ENCODE data around the gene ARID5B.

The ARID5B gene

GRCh38 chr10:62130948-62131347 lies 229.4 kb downstream of the ARID5B start:
- no peak overlapping the region for H3K27ac ChIP-seq
- no peaks in the 10 kb centered on the region for H3K4me1 ChIP-seq (ENCODE audit: low read depth, poor library complexity, severe bottlenecking)
- no peaks in the 10 kb centered on the region for H3K36me3 ChIP-seq (ENCODE audit: insufficient read depth)
- no peaks in the 10 kb centered on the region for H3K79me2 ChIP-seq (ENCODE audit: insufficient read depth, low read depth)
- no peaks in the 10 kb centered on the region for H4K20me1 ChIP-seq (ENCODE audit: insufficient read depth)
- TF ChIP-seq, protein P1, sequence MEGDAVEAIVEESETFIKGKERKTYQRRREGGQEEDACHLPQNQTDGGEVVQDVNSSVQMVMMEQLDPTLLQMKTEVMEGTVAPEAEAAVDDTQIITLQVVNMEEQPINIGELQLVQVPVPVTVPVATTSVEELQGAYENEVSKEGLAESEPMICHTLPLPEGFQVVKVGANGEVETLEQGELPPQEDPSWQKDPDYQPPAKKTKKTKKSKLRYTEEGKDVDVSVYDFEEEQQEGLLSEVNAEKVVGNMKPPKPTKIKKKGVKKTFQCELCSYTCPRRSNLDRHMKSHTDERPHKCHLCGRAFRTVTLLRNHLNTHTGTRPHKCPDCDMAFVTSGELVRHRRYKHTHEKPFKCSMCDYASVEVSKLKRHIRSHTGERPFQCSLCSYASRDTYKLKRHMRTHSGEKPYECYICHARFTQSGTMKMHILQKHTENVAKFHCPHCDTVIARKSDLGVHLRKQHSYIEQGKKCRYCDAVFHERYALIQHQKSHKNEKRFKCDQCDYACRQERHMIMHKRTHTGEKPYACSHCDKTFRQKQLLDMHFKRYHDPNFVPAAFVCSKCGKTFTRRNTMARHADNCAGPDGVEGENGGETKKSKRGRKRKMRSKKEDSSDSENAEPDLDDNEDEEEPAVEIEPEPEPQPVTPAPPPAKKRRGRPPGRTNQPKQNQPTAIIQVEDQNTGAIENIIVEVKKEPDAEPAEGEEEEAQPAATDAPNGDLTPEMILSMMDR (conservative IDR thresholded peaks at IDR 0.05; ENCODE audit: low read depth, low read length) = no peak
- H3K4me3 ChIP-seq (IDR thresholded peaks at IDR 0.05; ENCODE audit: insufficient read depth, low read depth, low read length) = no peak overlapping the region
- H3K4me2 ChIP-seq = no peak overlapping the region
- no peak overlapping the region for H3K9ac ChIP-seq
- no peaks in the 10 kb centered on the region for H3K27me3 ChIP-seq (ENCODE audit: insufficient read depth, low read depth)
- no peak overlapping the region for H2AFZ ChIP-seq (ENCODE audit: low read depth)

DNA sequence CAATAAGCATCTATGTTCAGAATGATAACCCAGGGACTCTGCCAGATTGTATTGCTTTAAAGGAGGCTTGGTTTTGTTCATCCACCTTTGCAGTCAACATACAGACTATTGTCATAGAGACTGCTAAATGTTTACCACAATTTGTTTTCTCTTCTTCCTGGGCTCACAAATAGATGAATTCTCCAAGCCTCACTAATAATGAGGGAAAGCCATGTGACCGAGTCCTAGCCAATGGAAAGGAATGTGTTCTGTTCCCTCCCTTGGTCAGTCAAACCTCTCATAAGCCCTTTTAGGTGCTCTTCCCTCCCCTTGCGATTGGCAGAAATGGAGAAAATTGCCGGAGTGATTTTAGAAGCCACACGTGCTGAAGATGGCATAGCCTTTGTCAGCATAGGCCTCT lies 230.2 kb downstream of the ARID5B start:
- Histone ChIP-seq H3K79me2 (ENCODE audit: insufficient read depth, low read depth) (no peaks in the 10 kb centered on the region), H3K4me1 (ENCODE audit: low read depth, poor library complexity, severe bottlenecking) (no peaks in the 10 kb centered on the region), H3K9ac (no peak overlapping the region), H3K27me3 (ENCODE audit: insufficient read depth, low read depth) (no peaks in the 10 kb centered on the region), H3K4me2 (no peak overlapping the region), H3K36me3 (ENCODE audit: insufficient read depth) (no peaks in the 10 kb centered on the region), H3K4me3 (IDR thresholded peaks at IDR 0.05; ENCODE audit: insufficient read depth, low read depth, low read length) (no peak overlapping the region), H4K20me1 (ENCODE audit: insufficient read depth) (no peaks in the 10 kb centered on the region), H3K27ac (no peak overlapping the region), H2AFZ (ENCODE audit: low read depth) (no peak overlapping the region)
- TF ChIP-seq, protein P1 (conservative IDR thresholded peaks at IDR 0.05; ENCODE audit: low read depth, low read length) = no peak

DNA sequence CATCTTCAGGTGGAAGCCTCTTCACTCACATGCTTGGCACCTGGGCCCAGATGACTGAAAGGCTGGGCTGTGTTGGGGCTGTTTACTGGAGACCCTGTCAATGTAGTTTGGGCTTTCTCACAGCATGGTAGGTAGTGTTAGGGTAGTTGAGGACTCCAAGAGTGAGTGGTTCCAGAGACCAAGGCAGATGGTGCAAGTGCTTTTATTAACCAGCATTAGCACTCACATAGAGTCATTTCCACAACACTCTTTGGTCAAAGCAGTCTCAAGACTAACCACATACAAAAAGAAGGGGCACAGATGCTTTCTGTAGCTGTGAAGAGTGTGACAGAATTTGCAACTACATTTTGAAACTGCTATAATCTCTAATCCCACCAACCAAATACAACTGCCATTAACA lies 232.1 kb downstream of the ARID5B start:
- Histone ChIP-seq H3K27ac (no peak overlapping the region), H3K4me3 (IDR thresholded peaks at IDR 0.05; ENCODE audit: insufficient read depth, low read depth, low read length) (no peak overlapping the region), H4K20me1 (ENCODE audit: insufficient read depth) (no peaks in the 10 kb centered on the region), H3K79me2 (ENCODE audit: insufficient read depth, low read depth) (no peaks in the 10 kb centered on the region), H2AFZ (ENCODE audit: low read depth) (no peak overlapping the region), H3K27me3 (ENCODE audit: insufficient read depth, low read depth) (no peaks in the 10 kb centered on the region), H3K4me1 (ENCODE audit: low read depth, poor library complexity, severe bottlenecking) (no peaks in the 10 kb centered on the region), H3K9ac (no peak overlapping the region), H3K4me2 (no peak overlapping the region), H3K36me3 (ENCODE audit: insufficient read depth) (no peaks in the 10 kb centered on the region)
- TF ChIP-seq, protein P1 (conservative IDR thresholded peaks at IDR 0.05; ENCODE audit: low read depth, low read length) = no peak

GRCh38 chr10:62136931-62137330 lies 235.4 kb downstream of the ARID5B start:
- Histone ChIP-seq H3K27ac (no peak overlapping the region), H3K4me3 (IDR thresholded peaks at IDR 0.05; ENCODE audit: insufficient read depth, low read depth, low read length) (no peak overlapping the region), H3K4me2 (no peak overlapping the region), H2AFZ (ENCODE audit: low read depth) (no peak overlapping the region), H3K9ac (no peak overlapping the region), H3K4me1 (ENCODE audit: low read depth, poor library complexity, severe bottlenecking) (no peaks in the 10 kb centered on the region), H3K36me3 (ENCODE audit: insufficient read depth) (no peaks in the 10 kb centered on the region), H4K20me1 (ENCODE audit: insufficient read depth) (no peaks in the 10 kb centered on the region), H3K27me3 (ENCODE audit: insufficient read depth, low read depth) (no peaks in the 10 kb centered on the region), H3K79me2 (ENCODE audit: insufficient read depth, low read depth) (no peaks in the 10 kb centered on the region)
- TF ChIP-seq, protein P1 (conservative IDR thresholded peaks at IDR 0.05; ENCODE audit: low read depth, low read length) = no peak
